K562 (cell line): ENCODE measurements around the gene IGF1R. TPM values are rescaled to one million over a fixed set of nuclear protein-coding genes. Genes with fewer than 3 reads are reported as not detected.

ENCODE experiments used
- ATAC-seq: fragments of 200-7000 bp; cut with Tn5 transposase; 3 replicates; pipeline ENCODE4 v1.9.1; 2020; ENCODE audit warnings: moderate library complexity
- BruUV-seq: library from RNA; stranded (reverse); fragments of 400-500 nt; replicated peaks from 2 replicates; lab custom pipeline; 2021; lab: Mats Ljungman, UMichigan
- CTCF ChIA-PET: fragments of 300-600 bp; formaldehyde crosslinking; extraction: SDS; loops from one replicate; lab custom pipeline; 2021; ENCODE audit warnings: low intra/inter-chr PET ratio; lab: Yijun Ruan, JAX
- POLR2A ChIA-PET: fragments of 300-600, 350-650 bp; sonication (Branson Sonifier 250); formaldehyde crosslinking; extraction: SDS; loops from one replicate; lab custom pipeline; 2021; ENCODE audit warnings: antibody characterized with exemption, inconsistent platforms; lab: Yijun Ruan, JAX
- DNase-seq, 4 experiments: peaks; one replicate each; pipeline versions ENCODE4 v3.0.0 to v3.0.0-alpha.2; 2011 to 2018; ENCODE audit warnings: low spot score in 3 of 4, mixed read lengths in 3 of 4; ENCODE audit errors: extremely low read depth in 1 of 4
- FAIRE-seq: peaks from 2 replicates; lab custom pipeline; 2011; peaks lifted over from hg19 to GRCh38; lab: Jason Lieb, UNC
- H2AFZ ChIP-seq: 2 replicates; pipeline ENCODE4 v1.6.0; 2011; ENCODE audit warnings: low read depth, low read length, control low read depth, inconsistent platforms
- H3K27ac ChIP-seq: fragments of 200-600 bp; 3 replicates; pipeline ENCODE4 v1.8.0; 2011; ENCODE audit warnings: low read depth, mild to moderate bottlenecking, control low read depth, inconsistent platforms, low read length, moderate library complexity, mixed read lengths; ENCODE audit errors: extremely low read depth
- H3K27me3 ChIP-seq, 2 experiments: fragments of 300-600 bp in 1 of 2; 2 replicates in 1 of 2; 3 replicates in 1 of 2; pipeline versions ENCODE4 v1.6.0 to v1.8.0; 2011; ENCODE audit warnings: inconsistent platforms in 2 of 2, low read length in 2 of 2, mild to moderate bottlenecking in 1 of 2, mixed read lengths in 1 of 2, moderate library complexity in 1 of 2; ENCODE audit not compliant: control insufficient read depth in 2 of 2, insufficient read depth in 2 of 2
- H3K36me3 ChIP-seq: fragments of 300-600 bp; 3 replicates; pipeline ENCODE4 v1.8.0; 2011; ENCODE audit warnings: mild to moderate bottlenecking, low read length, inconsistent platforms; ENCODE audit not compliant: control insufficient read depth, insufficient read depth
- H3K4me1 ChIP-seq, 2 experiments: fragments of 200-600 bp in 1 of 2; replicated peaks in 1 of 2; 2 replicates in 1 of 2; 3 replicates in 1 of 2; pipeline versions ENCODE4 v1.5.1 to v1.8.0; 2011; ENCODE audit warnings: inconsistent platforms in 2 of 2, low read length in 2 of 2, mild to moderate bottlenecking in 1 of 2, mixed read lengths in 1 of 2, moderate library complexity in 1 of 2; ENCODE audit not compliant: control insufficient read depth in 2 of 2, insufficient read depth in 2 of 2
- H3K4me2 ChIP-seq: 2 replicates; pipeline ENCODE4 v1.6.1; 2011; ENCODE audit warnings: low read length, control low read depth, inconsistent platforms, mixed read lengths; ENCODE audit not compliant: insufficient read depth
- H3K4me3 ChIP-seq: fragments of 200-600 bp; sonication (generic), shearing (Covaris generic); 2 replicates; pipeline ENCODE4 v1.5.1; 2016; ENCODE audit warnings: control low read depth, inconsistent platforms
- H3K79me2 ChIP-seq: fragments of 200-600 bp; 3 replicates; pipeline ENCODE4 v1.8.0; 2011; ENCODE audit warnings: low read length, inconsistent platforms; ENCODE audit not compliant: control insufficient read depth, insufficient read depth
- H3K9ac ChIP-seq, 2 experiments: 2 replicates each; pipeline versions ENCODE4 v1.6.0 to v1.6.1; 2011; ENCODE audit warnings: low read depth in 2 of 2, low read length in 2 of 2, control low read depth in 1 of 2, inconsistent platforms in 1 of 2, mild to moderate bottlenecking in 1 of 2, mixed read lengths in 1 of 2; ENCODE audit not compliant: insufficient read depth in 1 of 2
- H3K9me1 ChIP-seq: one replicate; pipeline ENCODE4 v1.6.0; 2011; ENCODE audit warnings: inconsistent platforms, mild to moderate bottlenecking, low read length, moderate library complexity; ENCODE audit not compliant: control insufficient read depth, insufficient read depth
- H3K9me3 ChIP-seq: replicated peaks from 2 replicates; pipeline ENCODE4 v1.5.1; 2011; ENCODE audit warnings: low read depth, low read length, inconsistent platforms; ENCODE audit not compliant: control insufficient read depth, insufficient read depth
- H4K20me1 ChIP-seq: replicated peaks from 2 replicates; pipeline ENCODE4 v1.6.1; 2011; ENCODE audit warnings: low read length, inconsistent platforms, mixed read lengths; ENCODE audit not compliant: control insufficient read depth, insufficient read depth
- CEBPZ ChIP-seq: fragments of 150-350 bp; IDR thresholded peaks from 2 replicates; pipeline ENCODE4 v1.6.1; 2014; ENCODE audit warnings: low read depth, mild to moderate bottlenecking, low read length, borderline replicate concordance
- GTF3C2 ChIP-seq: IDR thresholded peaks from 3 replicates; pipeline ENCODE4 v1.6.1; 2011; ENCODE audit warnings: borderline replicate concordance, mild to moderate bottlenecking, moderate library complexity; ENCODE audit not compliant: insufficient read length; ENCODE audit errors: extremely low read depth
- MNT ChIP-seq, 2 experiments: fragments of 450-650 bp; conservative IDR thresholded peaks; 2 replicates each; pipeline ENCODE4 v1.6.1; 2017; ENCODE audit warnings: mild to moderate bottlenecking in 2 of 2, moderate library complexity in 2 of 2
- NR2C2 ChIP-seq, 2 experiments: fragments of 200-800 bp in 1 of 2; sonication (Bioruptor generic) in 1 of 2; sonication (generic) in 1 of 2; formaldehyde crosslinking in 1 of 2; IDR thresholded peaks; 2 replicates each; pipeline versions ENCODE4 v1.6.1 to v1.8.0; 2016 to 2022; ENCODE audit warnings: mild to moderate bottlenecking in 1 of 2, missing compliant biosample characterization in 1 of 2, missing genetic modification characterization in 1 of 2, missing genetic modification reagents in 1 of 2
- SRSF3 ChIP-seq: fragments of 200-400 bp; formaldehyde crosslinking; IDR thresholded peaks from 2 replicates; pipeline ENCODE4 v1.6.1; 2016; ENCODE audit warnings: mild to moderate bottlenecking, low read length, moderate library complexity; ENCODE audit not compliant: insufficient read depth
- STAT6 ChIP-seq: sonication (generic); formaldehyde crosslinking; IDR thresholded peaks from 2 replicates; pipeline ENCODE4 v1.8.1; 2023; ENCODE audit warnings: mild to moderate bottlenecking, missing genetic modification reagents
- ZNF511 ChIP-seq: sonication (generic); formaldehyde crosslinking; IDR thresholded peaks from 2 replicates; pipeline ENCODE4 v1.8.0; 2022; ENCODE audit warnings: mild to moderate bottlenecking, missing genetic modification reagents
- WGBS: fragments of 100-300 bp; shearing (Covaris generic); methylation state at CpG from one replicate; pipeline ENCODE4 v1.1.6; 2016; ENCODE audit warnings: low coverage, mixed read lengths; ENCODE audit not compliant: insufficient coverage; ENCODE audit errors: missing lambda C conversion rate; 5-methylcytosine and 5-hydroxymethylcytosine counted together
- in situ Hi-C: fragments of 300-500 bp; cut with MboI; formaldehyde crosslinking; loops from 4 replicates; pipeline ENCODE4 v1.15.0; 2018; ENCODE audit warnings: inconsistent platforms, mixed read lengths
- intact Hi-C: fragments of 100-400 bp; cut with micrococcal nuclease; formaldehyde crosslinking; loops from 2 replicates; pipeline ENCODE4 v1.14.2; 2022
- polyA plus RNA-seq, 8 experiments: library from polyadenylated mRNA; depleted of rRNA in 4 of 8; stranded (reverse) in 5 of 8; unstranded in 3 of 8; fragments of >200 nt; fragmentation: Nextera tagmentation in 2 of 8; fragmentation: Illumina TruSeq in 1 of 8; extraction: Ambion mirVana in 2 of 8; extraction: Trizol in 1 of 8; gene quantifications; 2 replicates each; pipeline versions ENCODE4 v1.2.1 to v1.2.3, GENCODE V29; 2011 to 2014; ENCODE audit warnings: inconsistent platforms in 1 of 8, missing spikeins in 1 of 8
- total RNA-seq, 7 experiments: library from RNA; depleted of rRNA in 6 of 7; stranded (reverse); fragments of >200 nt in 6 of 7; fragmentation: Illumina TruSeq in 2 of 7; extraction: Trizol in 2 of 7; gene quantifications; 2 replicates each; pipeline versions ENCODE4 v1.2.1 to v1.2.3, GENCODE V29; 2011 to 2021; ENCODE audit warnings: low replicate concordance in 1 of 7

Gene IGF1R
- total and polyA plus RNA-seq, 9 of the 15 experiments (the other 6 are each of a cell fraction or from before 2014, with no cell fraction given): 0.35 to 8.0 (median 1.6) TPM

DNA sequence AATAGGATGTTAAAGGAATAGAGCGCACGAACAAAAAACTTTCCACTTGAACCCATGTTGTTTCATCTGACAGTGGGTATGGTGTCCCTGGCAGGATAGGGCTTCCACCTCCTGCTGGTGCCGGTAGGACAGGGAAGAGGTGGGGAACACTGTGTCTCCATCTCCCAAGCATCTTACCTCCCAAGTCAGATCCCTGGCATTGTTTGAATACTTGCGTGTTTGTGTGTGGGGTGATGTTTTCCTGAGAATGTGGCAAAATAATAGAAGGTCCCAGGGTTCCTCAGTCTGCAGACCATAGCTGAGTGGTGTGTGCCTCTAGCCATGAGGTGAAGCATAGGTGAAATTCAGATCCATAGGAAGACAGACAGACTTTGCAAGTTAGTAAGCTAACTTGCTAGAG lies 119.4 kb downstream of the IGF1R start (continued):
- TF ChIP-seq SRSF3: no peak
- no peak for TF ChIP-seq ZNF511 (CRISPR knock-in tag)
- TF ChIP-seq, all 486 proteins: peak for 0

DNA sequence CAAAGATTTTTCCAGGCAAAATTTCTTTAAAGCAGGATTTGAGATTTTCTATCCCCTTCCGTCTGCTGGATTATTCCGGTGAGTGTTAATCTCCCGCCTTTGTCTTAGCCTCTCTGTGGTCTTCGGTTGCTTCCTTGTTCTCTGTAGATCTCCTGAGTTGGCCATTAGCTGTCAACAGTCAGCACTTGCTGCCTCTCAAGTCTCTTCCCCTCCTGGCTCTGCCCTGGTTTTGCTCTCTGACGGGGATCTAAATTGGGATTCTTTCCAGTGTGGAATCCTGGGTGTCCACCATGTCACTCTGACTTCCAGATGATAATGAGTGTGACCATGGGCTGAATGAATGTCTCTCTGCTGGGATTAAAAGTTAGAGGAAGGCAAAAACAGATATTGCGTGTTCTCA lies 121.5 kb downstream of the IGF1R start:
- no peak for ATAC-seq
- TF ChIP-seq STAT6: no peak
- no peak for TF ChIP-seq MNT (conservative IDR thresholded peaks at IDR 0.05)
- TF ChIP-seq CEBPZ: no peak
- TF ChIP-seq NR2C2 (CRISPR knock-in tag; IDR thresholded peaks at IDR 0.05): no peak
- no peak for TF ChIP-seq NR2C2 (tag; IDR thresholded peaks at IDR 0.05)
- TF ChIP-seq GTF3C2: no peak

More for the DNA sequence above, 121.5 kb downstream of the IGF1R start:
- POLR2A ChIA-PET: no interaction called here
- no peak for FAIRE-seq
- peaks cover 19 to 33% of the 10 kb centered on the region in 2 experiments for H3K27me3 ChIP-seq
- H3K9ac ChIP-seq: no peak overlapping the region
- no peaks in the 10 kb centered on the region for H3K9me1 ChIP-seq
- no peak overlapping the region for H2AFZ ChIP-seq
- in situ Hi-C loops: loop anchor here (10.0 kb wide), 1 partner anchor 215 kb away; no protein-coding TSS in a partner anchor
- H4K20me1 ChIP-seq: peaks cover 21% of the 10 kb centered on the region
- no peaks in the 10 kb centered on the region for H3K36me3 ChIP-seq
- CTCF ChIA-PET: no interaction called here
- H3K79me2 ChIP-seq: no peaks in the 10 kb centered on the region
- DNase-seq: no peak
- no peak overlapping the region for H3K4me3 ChIP-seq
- 16% methylated on average over 6 of the region's 6 CpGs for WGBS
- intact Hi-C loops: loop anchor here (10.0 kb wide), 1 partner anchor 115 kb away; no protein-coding TSS in a partner anchor
- BruUV-seq: no TSS peak
- H3K4me1 ChIP-seq: no peaks in the 10 kb centered on the region
- H3K9me3 ChIP-seq: no peaks in the 10 kb centered on the region
- no peak overlapping the region for H3K27ac ChIP-seq
- no peak overlapping the region for H3K4me2 ChIP-seq
